ENCODE measurements around the gene TRIM15.
A peak's percentile ranks its signal among the peaks of the same experiment; 100 is the strongest.
"Not testable (repeated sequence)": the region's sequence is repeated elsewhere in the genome, so short reads cannot be mapped to it uniquely, and the experiment has no call there.

TRIM15 gene

GRCh38 chr6:30163090-30163917 lies at the start of gene TRIM15:
Gene TRIM15, plus strand, starts transcription at chr6:30163546. Its CDS starts 139 bp downstream, at chr6:30163685.
- peak; percentile 27 for DNase-seq (ENCODE audit: low spot score)

DNA sequence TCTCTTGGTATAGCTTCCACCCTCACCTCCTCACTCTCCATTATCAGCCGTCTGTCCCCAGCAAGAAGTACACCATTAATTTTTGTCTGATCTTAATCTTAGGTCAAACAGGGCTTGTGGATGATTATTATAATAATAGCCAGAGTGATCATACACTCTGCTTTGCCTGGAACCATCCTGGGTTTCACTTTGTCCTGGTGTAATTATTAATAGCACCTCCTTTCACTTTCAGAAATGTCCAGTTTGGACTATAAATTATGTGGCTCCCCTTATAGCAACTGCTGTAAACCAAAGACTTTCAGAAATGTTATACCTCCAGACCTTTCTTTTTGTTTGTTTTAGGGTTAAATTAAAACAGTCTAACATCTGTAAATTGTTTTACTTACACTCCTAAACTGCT lies 49.5 kb upstream of the TRIM15 start:
- no peak for DNase-seq (ENCODE audit: low spot score)

DNA sequence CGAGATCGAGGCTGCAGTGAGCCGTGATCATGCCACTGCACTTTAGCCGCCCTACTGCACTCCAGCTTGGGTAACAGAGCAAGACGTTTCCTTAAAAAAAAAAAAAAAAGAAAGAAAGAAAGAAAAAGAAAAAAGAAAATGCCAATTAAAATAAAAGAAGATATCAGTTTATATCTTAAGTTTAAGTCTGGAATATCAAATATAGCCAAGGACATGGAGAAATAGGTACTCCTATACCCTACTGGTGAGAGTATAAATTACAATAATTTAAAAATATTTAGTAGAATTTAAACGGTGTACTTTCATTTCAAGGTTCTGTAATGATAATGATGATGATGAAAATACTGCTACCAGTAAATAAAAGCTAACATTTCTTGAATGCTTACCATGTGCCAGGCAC lies 46.6 kb upstream of the TRIM15 start:
- no peak for DNase-seq (ENCODE audit: low spot score)

GRCh38 chr6:30118691-30119090 lies 44.7 kb upstream of the TRIM15 start:
- DNase-seq (ENCODE audit: low spot score): not testable (repeated sequence)

DNA sequence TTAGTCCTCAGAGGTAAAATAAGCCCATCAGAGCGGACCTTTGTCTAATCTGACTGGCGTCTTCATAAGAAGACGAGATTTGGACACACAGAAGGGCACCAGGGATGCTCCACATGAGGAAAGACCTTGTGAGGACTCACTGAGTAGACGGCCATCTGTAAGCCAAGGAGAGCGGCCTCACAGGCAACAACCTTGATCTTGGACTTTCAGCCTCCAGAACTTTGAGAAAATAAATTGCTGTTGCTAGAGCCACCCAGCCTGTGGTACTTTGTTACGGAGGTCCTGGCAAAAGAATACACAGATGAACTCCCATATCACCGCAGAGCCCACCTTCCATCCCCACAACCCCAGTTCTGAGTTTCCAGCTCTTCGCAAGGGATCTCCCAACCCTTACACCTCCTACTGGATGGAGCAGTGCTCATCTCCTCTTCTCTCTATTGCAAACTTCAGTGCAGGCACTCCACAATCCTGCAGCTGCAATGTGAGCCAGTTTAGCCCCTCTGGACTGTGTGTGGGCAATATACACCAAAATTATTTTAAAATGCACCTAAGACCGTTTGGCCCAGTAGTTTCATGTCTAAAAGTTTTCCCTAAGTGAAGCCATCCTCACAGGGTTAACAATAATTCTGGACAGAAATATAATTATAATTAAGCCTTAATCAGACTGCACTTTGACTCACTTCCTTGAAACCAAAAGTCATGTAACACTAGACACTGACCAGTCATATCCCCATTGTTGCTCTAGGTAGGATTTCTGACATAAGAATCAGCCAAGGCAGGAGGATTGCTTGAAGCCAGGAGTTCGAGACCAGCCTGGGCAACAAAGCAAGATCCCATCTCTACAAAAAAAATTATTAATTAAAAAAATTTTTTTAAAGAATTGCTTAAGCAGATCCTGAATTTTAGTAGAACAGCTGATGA lies 41.6 kb upstream of the TRIM15 start:
- DNase-seq (ENCODE audit: low spot score): no peak

DNA sequence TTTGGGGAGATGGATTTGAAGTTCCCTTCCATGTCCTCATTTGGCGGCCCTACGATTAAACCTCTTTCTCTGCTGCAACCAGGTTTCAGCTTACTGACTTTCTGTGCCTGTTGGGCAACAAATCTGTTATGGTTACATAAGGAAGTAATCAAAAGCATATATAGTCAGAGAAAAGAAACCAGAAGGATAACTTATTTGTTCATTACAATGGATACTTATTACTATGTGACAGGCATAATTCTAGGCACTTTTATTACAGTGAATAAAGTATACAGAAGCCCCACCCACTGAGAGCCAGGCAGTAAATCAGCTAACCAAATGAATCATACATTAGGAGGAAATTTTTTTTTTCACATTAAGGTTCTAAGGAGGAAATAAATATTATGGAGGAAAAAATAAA lies 40.8 kb upstream of the TRIM15 start:
- no peak for DNase-seq (ENCODE audit: low spot score)

DNA sequence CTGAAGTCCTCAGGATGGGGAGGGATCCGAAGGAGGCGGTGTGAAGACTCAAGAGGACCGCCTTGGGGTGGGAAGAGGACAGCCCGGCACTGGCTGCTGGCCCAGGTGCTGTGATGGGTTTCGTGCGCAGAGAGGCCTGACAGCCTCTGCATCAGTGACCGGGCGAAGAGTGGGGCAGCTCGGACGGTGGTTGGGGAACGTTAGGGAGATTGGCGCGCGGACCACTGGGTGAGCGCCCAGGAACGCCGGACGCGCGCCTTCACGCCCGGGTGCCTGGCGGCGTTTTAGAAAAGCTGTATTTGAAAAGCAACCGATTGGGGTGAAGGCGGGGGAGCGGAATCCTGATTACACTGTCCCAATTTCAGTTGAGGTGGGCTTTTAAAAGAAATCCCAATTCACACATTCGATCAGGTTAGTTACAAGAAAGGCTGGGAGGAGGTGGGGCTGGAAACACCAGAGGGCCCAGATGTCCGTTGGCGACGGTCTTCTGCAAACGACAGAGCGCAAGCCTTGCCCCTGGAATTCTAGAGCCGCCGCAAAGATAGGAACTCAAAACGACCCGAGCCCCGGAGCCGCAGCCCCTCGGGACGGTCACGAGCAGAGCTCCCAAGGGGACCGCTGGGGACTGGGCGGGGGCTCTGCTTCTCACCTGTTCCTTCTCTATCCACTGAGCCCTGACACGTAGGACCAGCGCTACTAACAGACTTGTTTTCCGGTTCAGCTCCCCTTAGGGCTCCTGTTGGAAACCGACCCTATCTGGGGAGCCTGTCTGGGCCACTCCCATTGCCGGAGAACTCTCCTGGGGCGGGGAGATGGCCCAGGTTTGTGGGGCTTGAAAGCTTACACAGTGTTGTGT lies 35.9 kb upstream of the TRIM15 start:
- DNase-seq (ENCODE audit: low spot score): no peak

DNA sequence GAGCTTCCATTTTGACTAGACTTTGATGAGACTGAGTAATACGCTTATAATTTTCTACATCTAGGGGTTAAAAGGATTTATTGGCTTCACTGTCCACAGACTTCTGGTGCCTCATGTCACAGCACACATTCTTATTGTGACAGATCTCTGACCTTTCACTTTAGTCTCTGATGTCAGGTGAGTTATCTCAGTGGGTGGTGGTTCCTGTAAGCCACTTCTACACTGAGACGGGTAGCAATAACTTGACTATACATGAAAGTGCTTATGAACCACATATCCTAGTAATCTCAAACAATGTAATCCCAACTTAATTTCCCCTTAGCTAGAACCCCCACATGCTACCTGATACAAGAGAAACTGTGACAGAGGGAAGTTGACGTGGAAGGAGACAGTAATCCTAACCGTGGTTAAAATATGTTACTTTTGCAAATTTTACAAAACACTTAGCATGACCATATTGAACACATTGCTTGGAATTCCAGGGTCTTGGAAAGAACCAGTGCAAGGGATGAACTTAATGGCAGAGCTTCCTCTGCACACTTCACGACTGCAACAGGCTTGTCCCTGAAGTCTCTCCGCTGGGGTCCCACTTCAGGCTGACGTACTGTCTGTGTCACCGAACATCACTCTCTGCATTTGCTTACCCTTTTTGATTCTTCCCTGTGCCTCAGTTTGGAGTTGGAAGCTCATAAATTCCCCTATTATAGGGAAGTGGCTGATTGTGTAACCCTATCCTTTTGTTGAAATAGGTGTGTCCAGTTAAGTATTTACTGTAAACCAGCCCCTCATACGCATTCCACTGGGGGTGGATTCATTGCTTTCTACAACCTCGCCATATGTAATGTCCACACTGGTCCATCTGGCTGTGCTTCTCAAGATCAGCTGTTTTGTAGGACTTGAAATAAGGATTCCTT lies 33.8 kb upstream of the TRIM15 start:
- no peak for DNase-seq (ENCODE audit: low spot score)

GRCh38 chr6:30130179-30130679 lies 33.1 kb upstream of the TRIM15 start:
- DNase-seq (ENCODE audit: low spot score): no peak

- peak; percentile 91 for DNase-seq (ENCODE audit: low spot score)
Observed at GRCh38 chr6:30130887-30131862, 32.2 kb upstream of the TRIM15 start.

GRCh38 chr6:30131947-30132497 lies 31.3 kb upstream of the TRIM15 start:
- DNase-seq (ENCODE audit: low spot score): no peak

DNA sequence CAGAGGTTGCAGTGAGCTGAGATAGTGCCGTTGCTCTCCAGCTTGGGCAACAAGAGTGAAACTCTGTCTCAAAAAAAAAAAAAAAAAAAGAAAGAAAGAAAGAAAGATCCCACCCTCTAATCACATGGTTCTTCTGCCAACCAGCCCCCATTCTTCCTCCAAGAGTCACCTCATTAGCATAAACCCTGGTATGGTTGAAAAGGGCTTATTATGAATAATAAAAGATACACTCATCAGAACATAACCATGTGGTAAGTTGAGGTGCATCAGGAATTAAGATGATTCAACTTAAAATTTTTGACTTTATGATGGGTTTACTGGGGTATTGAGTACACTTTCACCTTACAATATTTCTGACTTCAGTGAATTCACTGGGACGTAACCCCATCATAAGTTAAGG lies 28.2 kb upstream of the TRIM15 start:
- DNase-seq (ENCODE audit: low spot score): no peak

DNA sequence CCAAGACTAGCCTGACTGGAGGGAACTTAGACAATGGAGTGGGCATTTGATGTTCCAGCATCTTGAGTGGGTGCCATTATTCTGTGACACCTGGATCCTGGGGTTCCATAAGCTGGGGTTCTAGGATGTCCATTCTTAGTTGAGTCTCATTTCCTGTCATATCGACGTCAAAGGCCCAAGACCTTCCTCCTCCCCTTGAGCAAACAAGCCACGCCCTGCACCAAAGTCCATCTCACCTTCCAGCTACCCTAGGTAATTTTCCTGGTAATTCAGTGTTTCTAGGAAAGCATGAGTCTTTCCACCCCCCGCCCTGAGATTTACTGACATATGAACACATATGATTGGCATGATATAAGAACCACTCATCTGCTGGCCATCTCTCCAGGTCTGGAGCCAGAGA lies 27.6 kb upstream of the TRIM15 start, which contains the start of gene TRIM40:
Gene TRIM40, plus strand, starts transcription at position 384 of the 400 bp plus-strand sequence. CDS start 897 bp downstream, outside the sequence.
- DNase-seq (ENCODE audit: low spot score): no peak

DNA sequence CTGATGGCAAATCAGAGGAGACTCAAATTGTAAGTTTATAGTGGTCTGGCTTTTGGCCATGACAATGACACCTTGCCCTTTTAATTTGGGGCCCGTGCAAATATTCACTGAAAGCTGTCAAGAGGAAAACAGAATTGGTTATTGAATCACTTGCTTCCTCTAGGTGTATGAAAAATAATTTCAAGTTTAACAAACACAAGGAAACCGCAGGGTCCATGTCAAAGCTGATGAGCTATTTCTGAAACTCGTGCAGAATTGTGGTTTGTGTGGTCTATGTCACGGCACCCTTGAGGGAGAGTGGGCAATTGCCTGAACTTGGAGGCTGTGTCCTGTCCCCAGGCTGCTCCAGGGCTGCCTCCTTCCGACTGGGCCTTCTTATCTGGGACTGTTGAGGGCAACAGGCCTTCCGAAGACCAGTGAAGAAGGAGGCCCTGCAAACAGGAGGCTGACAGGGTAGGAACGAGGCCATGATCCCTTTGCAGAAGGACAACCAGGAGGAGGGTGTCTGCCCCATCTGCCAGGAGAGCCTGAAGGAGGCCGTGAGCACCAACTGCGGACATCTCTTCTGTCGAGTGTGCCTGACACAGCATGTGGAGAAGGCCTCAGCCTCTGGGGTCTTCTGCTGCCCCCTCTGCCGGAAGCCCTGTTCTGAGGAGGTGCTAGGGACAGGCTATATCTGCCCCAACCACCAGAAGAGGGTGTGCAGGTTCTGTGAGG lies 26.6 kb upstream of the TRIM15 start:
- DNase-seq (ENCODE audit: low spot score): no peak

DNA sequence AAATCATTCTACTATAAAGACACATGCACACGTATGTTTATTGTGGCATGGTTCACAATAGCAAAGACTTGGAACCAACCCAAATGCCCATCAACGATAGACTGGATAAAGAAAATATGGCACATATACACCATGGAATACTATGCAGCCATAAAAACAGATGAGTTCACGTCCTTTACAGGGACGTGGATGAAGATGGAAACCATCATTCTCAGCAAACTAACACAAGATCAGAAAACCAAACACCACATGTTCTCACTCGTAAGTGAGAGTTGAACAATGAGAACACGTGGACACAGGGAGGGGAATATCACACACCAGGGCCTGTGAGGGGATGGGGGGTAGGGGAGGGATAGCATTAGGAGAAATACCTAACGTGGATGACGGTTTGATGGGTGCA lies 23.1 kb upstream of the TRIM15 start:
- not testable (repeated sequence) for DNase-seq (ENCODE audit: low spot score)

GRCh38 chr6:30142665-30143064 lies 20.7 kb upstream of the TRIM15 start:
- no peak for DNase-seq (ENCODE audit: low spot score)

GRCh38 chr6:30143780-30144179 lies 19.6 kb upstream of the TRIM15 start:
- DNase-seq (ENCODE audit: low spot score): no peak

GRCh38 chr6:30144811-30145210 lies 18.5 kb upstream of the TRIM15 start:
- no peak for DNase-seq (ENCODE audit: low spot score)

All from hematopoietic multipotent progenitor cell treated with erythropoietin and hydrocortisone succinate and interleukin-3 and kit ligand, for 15 days (in vitro differentiated cells).